ENCODE data around the gene PGP.

PGP gene

GRCh38 chr16:2233046-2233775, 18.6 kb upstream of the PGP start:
- no peak overlapping the region for H3K9ac ChIP-seq (ENCODE audit: low read length)
- no peaks in the 10 kb centered on the region for H3K9me2 ChIP-seq (ENCODE audit: low read depth, low read length)
- no peak for TF ChIP-seq EZH2 (IDR thresholded peaks at IDR 0.05; ENCODE audit: borderline replicate concordance, low read length)
- TF ChIP-seq, protein P1, sequence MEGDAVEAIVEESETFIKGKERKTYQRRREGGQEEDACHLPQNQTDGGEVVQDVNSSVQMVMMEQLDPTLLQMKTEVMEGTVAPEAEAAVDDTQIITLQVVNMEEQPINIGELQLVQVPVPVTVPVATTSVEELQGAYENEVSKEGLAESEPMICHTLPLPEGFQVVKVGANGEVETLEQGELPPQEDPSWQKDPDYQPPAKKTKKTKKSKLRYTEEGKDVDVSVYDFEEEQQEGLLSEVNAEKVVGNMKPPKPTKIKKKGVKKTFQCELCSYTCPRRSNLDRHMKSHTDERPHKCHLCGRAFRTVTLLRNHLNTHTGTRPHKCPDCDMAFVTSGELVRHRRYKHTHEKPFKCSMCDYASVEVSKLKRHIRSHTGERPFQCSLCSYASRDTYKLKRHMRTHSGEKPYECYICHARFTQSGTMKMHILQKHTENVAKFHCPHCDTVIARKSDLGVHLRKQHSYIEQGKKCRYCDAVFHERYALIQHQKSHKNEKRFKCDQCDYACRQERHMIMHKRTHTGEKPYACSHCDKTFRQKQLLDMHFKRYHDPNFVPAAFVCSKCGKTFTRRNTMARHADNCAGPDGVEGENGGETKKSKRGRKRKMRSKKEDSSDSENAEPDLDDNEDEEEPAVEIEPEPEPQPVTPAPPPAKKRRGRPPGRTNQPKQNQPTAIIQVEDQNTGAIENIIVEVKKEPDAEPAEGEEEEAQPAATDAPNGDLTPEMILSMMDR (IDR thresholded peaks at IDR 0.05; ENCODE audit: low read length) = no peak
- H3K4me1 ChIP-seq (ENCODE audit: insufficient read depth, low read length, severe bottlenecking) = no peaks in the 10 kb centered on the region
- peaks cover 92% of the 10 kb centered on the region for H3K36me3 ChIP-seq (ENCODE audit: insufficient read depth, low read length)
- no peaks in the 10 kb centered on the region for H3K79me2 ChIP-seq (ENCODE audit: insufficient read depth, low read length)
- H3K27ac ChIP-seq (ENCODE audit: low read depth, low read length, poor library complexity, severe bottlenecking) = no peak overlapping the region
- no peak overlapping the region for H3K4me3 ChIP-seq (ENCODE audit: low read depth, low read length, poor library complexity, severe bottlenecking)
- no peak overlapping the region for H3K4me2 ChIP-seq (ENCODE audit: low read length)
- no peaks in the 10 kb centered on the region for H3K9me3 ChIP-seq (ENCODE audit: low read length)
- no peaks in the 10 kb centered on the region for H4K20me1 ChIP-seq (ENCODE audit: insufficient read depth, low read length)
- no peak overlapping the region for H2AFZ ChIP-seq (ENCODE audit: low read length)
- H3K27me3 ChIP-seq (ENCODE audit: insufficient read depth, low read length) = no peaks in the 10 kb centered on the region
- 0 out of 2 replicates have a peak, but pooled peaks cover 3% of the 10 kb centered on the region for H3F3A ChIP-seq (ENCODE audit: insufficient read depth, low read length)

GRCh38 chr16:2232094-2232990, 17.7 kb upstream of the PGP start:
- H3K9ac ChIP-seq (ENCODE audit: low read length) = no peak overlapping the region
- H3K9me2 ChIP-seq (ENCODE audit: low read depth, low read length) = no peaks in the 10 kb centered on the region
- H3K36me3 ChIP-seq (ENCODE audit: insufficient read depth, low read length) = peaks cover 91% of the 10 kb centered on the region
- 0 out of 2 replicates have a peak, but pooled peaks cover 3% of the 10 kb centered on the region for H3F3A ChIP-seq (ENCODE audit: insufficient read depth, low read length)
- no peak overlapping the region for H3K27ac ChIP-seq (ENCODE audit: low read depth, low read length, poor library complexity, severe bottlenecking)
- TF ChIP-seq, protein P1 (IDR thresholded peaks at IDR 0.05; ENCODE audit: low read length) = no peak
- no peak for TF ChIP-seq EZH2 (IDR thresholded peaks at IDR 0.05; ENCODE audit: borderline replicate concordance, low read length)
- no peaks in the 10 kb centered on the region for H3K79me2 ChIP-seq (ENCODE audit: insufficient read depth, low read length)
- no peaks in the 10 kb centered on the region for H3K27me3 ChIP-seq (ENCODE audit: insufficient read depth, low read length)
- H3K9me3 ChIP-seq (ENCODE audit: low read length) = no peaks in the 10 kb centered on the region
- H2AFZ ChIP-seq (ENCODE audit: low read length) = no peak overlapping the region
- no peak overlapping the region for H3K4me2 ChIP-seq (ENCODE audit: low read length)
- H4K20me1 ChIP-seq (ENCODE audit: insufficient read depth, low read length) = no peaks in the 10 kb centered on the region
- no peak overlapping the region for H3K4me3 ChIP-seq (ENCODE audit: low read depth, low read length, poor library complexity, severe bottlenecking)
- no peaks in the 10 kb centered on the region for H3K4me1 ChIP-seq (ENCODE audit: insufficient read depth, low read length, severe bottlenecking)

DNA sequence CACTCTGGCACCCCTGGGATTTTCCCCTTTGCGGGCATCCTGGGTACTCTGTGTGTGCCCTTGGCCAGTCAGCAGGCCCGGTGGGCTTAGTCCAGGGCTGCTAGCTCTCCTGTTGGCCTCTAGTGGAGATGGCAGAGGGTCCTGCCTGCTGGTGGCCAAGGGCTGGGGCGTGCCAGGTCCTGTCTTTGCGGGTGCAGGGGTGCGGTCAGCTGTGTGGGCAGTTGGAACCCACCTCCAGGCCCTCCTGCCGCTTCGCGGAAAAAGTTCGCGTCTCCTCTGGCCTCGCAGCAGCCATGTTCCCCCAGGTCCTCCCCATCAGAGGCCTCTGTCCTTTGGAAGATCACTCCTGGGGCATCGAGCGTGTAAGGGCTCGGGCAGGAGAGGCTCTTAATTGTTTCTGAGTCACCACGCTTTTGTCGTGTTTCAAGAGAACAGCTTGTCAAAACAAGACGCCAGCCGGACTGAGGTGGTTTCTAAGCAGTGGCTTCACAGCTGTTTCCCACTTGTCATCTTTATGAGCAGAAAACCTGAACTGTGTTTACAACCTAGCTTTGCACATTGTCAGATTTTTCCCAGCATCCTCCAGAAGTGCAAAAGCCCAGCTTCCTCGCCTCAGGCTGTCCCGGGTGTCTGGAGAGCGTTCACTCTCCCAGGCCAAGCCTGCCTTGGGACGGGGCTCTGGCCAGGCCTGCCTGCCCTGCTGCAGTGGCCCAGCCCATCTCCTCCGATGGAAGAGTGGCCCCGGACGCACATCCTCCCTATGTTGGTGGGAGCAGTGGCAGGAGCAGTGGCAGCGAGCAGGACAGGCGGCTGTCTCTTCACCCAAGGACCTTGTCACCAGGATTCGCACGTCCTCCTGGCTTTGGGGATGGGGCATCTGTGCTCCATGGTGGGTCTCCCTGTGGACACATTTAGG, 16.6 kb upstream of the PGP start:
- Histone ChIP-seq H3K4me1 (ENCODE audit: insufficient read depth, low read length, severe bottlenecking) (peaks cover 3% of the 10 kb centered on the region), H3K36me3 (ENCODE audit: insufficient read depth, low read length) (peaks cover 82% of the 10 kb centered on the region), H3K27ac (ENCODE audit: low read depth, low read length, poor library complexity, severe bottlenecking) (no peak overlapping the region), H2AFZ (ENCODE audit: low read length) (no peak overlapping the region), H3K9ac (ENCODE audit: low read length) (no peak overlapping the region), H3K4me2 (ENCODE audit: low read length) (no peak overlapping the region), H3K9me2 (ENCODE audit: low read depth, low read length) (no peaks in the 10 kb centered on the region), H3K27me3 (ENCODE audit: insufficient read depth, low read length) (no peaks in the 10 kb centered on the region), H3K79me2 (ENCODE audit: insufficient read depth, low read length) (no peaks in the 10 kb centered on the region; the same call in 1 of the 2 replicates), H3F3A (ENCODE audit: insufficient read depth, low read length) (0 out of 2 replicates have a peak, but pooled peaks cover 3% of the 10 kb centered on the region), H4K20me1 (ENCODE audit: insufficient read depth, low read length) (no peaks in the 10 kb centered on the region), H3K9me3 (ENCODE audit: low read length) (no peaks in the 10 kb centered on the region), H3K4me3 (ENCODE audit: low read depth, low read length, poor library complexity, severe bottlenecking) (no peak overlapping the region)
- TF ChIP-seq, protein P1 (IDR thresholded peaks at IDR 0.05; ENCODE audit: low read length) = no peak
- no peak for TF ChIP-seq EZH2 (IDR thresholded peaks at IDR 0.05; ENCODE audit: borderline replicate concordance, low read length)
